Stimulated activated CD4-positive, alpha-beta T cell treated with anti-CD3 and anti-CD28 coated beads, TNF-alpha, amount 100 ng/mL, for 4 hours (primary cell): ENCODE results near the gene SPIN1.

Experiments used
- DNase-seq, 3 experiments: peaks; one replicate each; pipeline ENCODE4 v3.0.0-alpha.2; 2020; ENCODE audit warnings: low read depth in 3 of 3

Gene SPIN1

DNA sequence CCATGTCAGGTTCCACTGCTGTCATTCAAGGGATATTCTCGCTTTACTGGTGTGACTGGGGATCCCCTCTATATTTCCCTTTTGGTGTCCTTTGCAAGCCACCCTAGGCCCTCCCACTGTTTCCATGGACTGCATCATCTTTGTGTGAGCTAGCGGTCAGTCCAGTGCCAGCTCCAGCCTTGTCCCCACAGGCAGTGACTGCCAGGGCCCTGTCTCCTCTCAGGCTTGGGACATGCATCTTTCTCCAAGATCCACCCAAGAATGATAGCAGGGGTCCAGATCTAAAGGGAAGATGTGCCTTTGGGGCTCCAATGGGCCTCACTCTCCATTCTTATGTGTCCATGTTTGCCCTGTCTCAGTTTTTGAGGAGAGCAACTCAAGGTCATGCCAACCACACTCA lies 109.0 kb downstream of the SPIN1 start:
- no peak for DNase-seq

- no peak for DNase-seq
These were observed 110.6 kb downstream of the SPIN1 start for GRCh38 chr9:88498880-88499279.

DNA sequence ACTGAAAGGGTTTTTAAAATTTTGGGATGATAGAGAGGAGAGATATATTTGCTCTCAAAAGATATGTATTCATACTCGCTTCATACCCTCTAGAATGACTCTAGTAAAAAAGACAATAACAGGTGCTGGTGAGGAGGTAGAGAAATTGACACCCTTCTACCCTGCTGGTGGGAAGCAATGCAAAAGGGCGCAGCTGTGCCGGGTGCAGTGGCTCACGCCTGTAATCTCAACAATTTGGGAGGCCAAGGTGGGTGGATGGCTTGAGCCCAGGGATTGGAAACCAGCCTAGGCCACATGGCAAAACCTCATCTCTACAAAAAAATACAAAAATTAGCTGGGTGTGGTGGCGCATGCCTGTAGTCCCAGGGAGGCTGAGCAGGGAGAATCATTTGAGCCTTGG lies 112.8 kb downstream of the SPIN1 start:
- DNase-seq = no peak

- DNase-seq = no peak
These were observed 114.3 kb downstream of the SPIN1 start for GRCh38 chr9:88502552-88503034.

- no peak for DNase-seq
These were observed 115.0 kb downstream of the SPIN1 start for GRCh38 chr9:88503081-88503844.

- no peak for DNase-seq
These were observed 115.9 kb downstream of the SPIN1 start for GRCh38 chr9:88503845-88504764.

DNA sequence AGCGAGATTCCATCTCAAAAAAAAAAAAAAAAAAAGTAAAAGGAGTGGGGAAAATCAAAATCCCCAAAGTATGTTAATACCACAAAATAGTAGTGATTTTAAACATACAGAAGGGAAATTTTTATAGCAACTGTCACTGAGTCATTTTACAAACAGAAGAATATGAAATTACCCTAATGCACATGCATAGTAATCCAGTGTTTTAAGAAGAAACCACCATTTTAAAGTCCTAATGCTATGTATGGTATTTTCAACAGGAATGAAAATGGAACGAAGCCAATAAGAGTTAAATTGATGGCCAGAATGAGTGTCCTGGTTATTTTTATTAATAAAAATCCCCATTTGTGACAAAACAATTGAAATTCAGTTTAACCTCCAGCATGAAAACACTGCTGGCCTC lies 120.1 kb downstream of the SPIN1 start:
- DNase-seq = no peak

DNA sequence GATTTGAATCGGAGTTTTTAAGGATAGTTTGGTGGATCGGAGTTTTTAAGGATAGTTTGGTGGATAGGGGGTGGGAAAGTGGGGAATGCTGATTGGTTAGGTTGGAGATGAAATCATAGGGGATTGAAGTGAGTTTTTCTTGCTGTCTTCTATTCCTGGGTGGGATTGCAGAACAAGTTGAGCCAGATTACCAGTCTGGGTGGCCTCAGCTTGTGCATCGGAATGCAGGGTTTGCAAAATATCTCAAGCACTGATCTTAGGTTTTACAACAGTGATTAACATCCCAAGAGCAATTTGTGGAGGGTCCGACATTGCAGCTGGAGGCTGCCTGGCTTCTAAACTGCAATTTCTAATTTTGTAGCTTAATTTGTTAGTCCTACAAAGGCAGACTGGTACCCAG lies 123.7 kb downstream of the SPIN1 start:
- no peak for DNase-seq

- DNase-seq = no peak
These were observed 126.0 kb downstream of the SPIN1 start for GRCh38 chr9:88514247-88514646.

GRCh38 chr9:88521308-88521707 lies 133.1 kb downstream of the SPIN1 start:
- no peak for DNase-seq

DNA sequence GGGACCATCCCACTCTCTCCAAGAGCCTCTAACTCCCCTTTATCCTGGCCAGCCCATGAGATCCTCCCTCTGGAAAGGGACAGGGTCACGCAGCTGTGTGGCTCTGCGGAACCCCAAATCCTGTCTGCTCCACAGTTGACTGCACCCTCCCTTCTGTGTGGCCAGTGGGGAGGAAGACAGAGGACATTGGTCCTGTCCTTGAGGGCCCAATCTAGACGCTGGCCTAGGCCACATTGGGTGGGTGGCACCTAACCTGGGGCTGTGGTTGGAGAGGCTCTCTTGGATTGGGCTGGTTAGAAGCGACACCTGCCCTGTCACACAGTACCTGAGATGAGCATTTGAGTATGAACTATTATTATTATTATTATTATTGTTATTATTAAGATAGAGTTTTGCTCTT lies 134.1 kb downstream of the SPIN1 start:
- no peak for DNase-seq

- DNase-seq = no peak
These were observed 134.8 kb downstream of the SPIN1 start for GRCh38 chr9:88523056-88523455.

DNA sequence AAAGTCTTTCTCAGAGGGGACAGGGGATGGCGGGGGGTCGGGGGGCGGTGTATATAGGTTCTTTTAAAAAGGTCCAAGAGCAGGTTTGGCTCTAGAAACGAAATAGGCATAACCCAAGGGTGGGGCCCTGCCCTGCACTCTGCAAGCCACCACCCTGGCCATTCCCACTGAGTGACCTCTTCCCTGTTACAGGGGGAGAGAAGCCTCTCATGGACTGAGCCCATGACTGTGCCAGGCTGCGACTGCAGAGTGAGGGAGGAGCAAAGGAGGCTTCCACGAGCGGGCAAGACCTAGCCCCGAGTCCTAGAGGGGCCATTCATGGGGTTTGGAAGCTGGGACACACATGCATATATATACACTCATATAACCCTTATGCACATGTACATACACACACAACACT lies 136.7 kb downstream of the SPIN1 start:
- DNase-seq = no peak

GRCh38 chr9:88527618-88528017 lies 139.4 kb downstream of the SPIN1 start:
- DNase-seq = no peak
